ENCODE measurements around the gene LRRTM4.
"Not testable (repeated sequence)": the region's sequence is repeated elsewhere in the genome, so short reads cannot be mapped to it uniquely, and the experiment has no call there.

LRRTM4 gene

GRCh38 chr2:77155511-77155910 lies 366.7 kb downstream of the LRRTM4 start:
- no peak for DNase-seq

GRCh38 chr2:77149565-77149964 lies 372.6 kb downstream of the LRRTM4 start:
- DNase-seq: no peak

GRCh38 chr2:77147153-77147552 lies 375.0 kb downstream of the LRRTM4 start:
- DNase-seq: no peak

GRCh38 chr2:77144772-77145171 lies 377.4 kb downstream of the LRRTM4 start:
- no peak for DNase-seq

GRCh38 chr2:77142141-77142540 lies 380.0 kb downstream of the LRRTM4 start:
- DNase-seq: no peak

- DNase-seq: not testable (repeated sequence)
Measured at GRCh38 chr2:77128479-77128878, 393.7 kb downstream of the LRRTM4 start.

GRCh38 chr2:77127345-77127744 lies 394.8 kb downstream of the LRRTM4 start:
- no peak for DNase-seq

- no peak for DNase-seq
Measured at GRCh38 chr2:77121518-77121917, 400.7 kb downstream of the LRRTM4 start.

GRCh38 chr2:77119333-77119732 lies 402.8 kb downstream of the LRRTM4 start:
- DNase-seq: no peak

- no peak for DNase-seq
Measured at GRCh38 chr2:77108915-77109314, 413.3 kb downstream of the LRRTM4 start.

GRCh38 chr2:77105008-77105407 lies 417.2 kb downstream of the LRRTM4 start:
- no peak for DNase-seq

- DNase-seq: no peak
Measured at GRCh38 chr2:77104554-77104953, 417.6 kb downstream of the LRRTM4 start.

GRCh38 chr2:77102927-77103326 lies 419.2 kb downstream of the LRRTM4 start:
- no peak for DNase-seq

GRCh38 chr2:77101796-77102452 lies 420.3 kb downstream of the LRRTM4 start:
- no peak for DNase-seq

- DNase-seq: no peak
Measured at GRCh38 chr2:77099961-77100360, 422.2 kb downstream of the LRRTM4 start.

- not testable (repeated sequence) for DNase-seq
Measured at GRCh38 chr2:77095525-77095924, 426.7 kb downstream of the LRRTM4 start.

GRCh38 chr2:77095096-77095495 lies 427.1 kb downstream of the LRRTM4 start:
- no peak for DNase-seq

- not testable (repeated sequence) for DNase-seq
Measured at GRCh38 chr2:77088424-77088823, 433.8 kb downstream of the LRRTM4 start.

- no peak for DNase-seq
Measured at GRCh38 chr2:77087987-77088414, 434.2 kb downstream of the LRRTM4 start.

- DNase-seq: no peak
Measured at GRCh38 chr2:77086478-77086877, 435.7 kb downstream of the LRRTM4 start.

- DNase-seq: no peak
Measured at GRCh38 chr2:77086051-77086450, 436.1 kb downstream of the LRRTM4 start.

GRCh38 chr2:77085561-77085960 lies 436.6 kb downstream of the LRRTM4 start:
- no peak for DNase-seq

GRCh38 chr2:77081597-77081996 lies 440.6 kb downstream of the LRRTM4 start:
- no peak for DNase-seq

- DNase-seq: no peak
Measured at GRCh38 chr2:77064324-77064723, 457.9 kb downstream of the LRRTM4 start.

- DNase-seq: no peak
Measured at GRCh38 chr2:77054938-77055337, 467.2 kb downstream of the LRRTM4 start.

Data from DMS153 (cell line).